MM.1S (cell line): ENCODE results near the gene STAMBPL1.

ENCODE experiments used
- DNase-seq: peaks from one replicate; pipeline ENCODE4 v3.0.0-alpha.2; 2015
- H2AFZ ChIP-seq: fragments of 300-600 bp; sonication (generic); 2 replicates; pipeline ENCODE4 v1.6.0; 2016; ENCODE audit warnings: antibody characterized with exemption, low read length
- H3F3A ChIP-seq: fragments of 300-600 bp; sonication (generic); 2 replicates; pipeline ENCODE4 v1.6.1; 2016; ENCODE audit warnings: mild to moderate bottlenecking, antibody characterized with exemption, low read length, moderate library complexity, mixed read lengths; ENCODE audit not compliant: insufficient read depth
- H3K27ac ChIP-seq: fragments of 300-600 bp; sonication (generic); 2 replicates; pipeline ENCODE4 v1.5.1; 2016; ENCODE audit warnings: mild to moderate bottlenecking, low read length
- H3K27me3 ChIP-seq: fragments of 300-600 bp; sonication (generic); replicated peaks from 2 replicates; pipeline ENCODE4 v1.6.0; 2016; ENCODE audit warnings: low read length; ENCODE audit not compliant: insufficient read depth
- H3K36me3 ChIP-seq: fragments of 300-600 bp; sonication (generic); replicated peaks from 2 replicates; pipeline ENCODE4 v1.6.1; 2016; ENCODE audit warnings: mild to moderate bottlenecking, low read length, mixed read lengths; ENCODE audit not compliant: insufficient read depth
- H3K4me1 ChIP-seq: fragments of 300-600 bp; sonication (generic); 2 replicates; pipeline ENCODE4 v1.6.1; 2016; ENCODE audit warnings: low read length, mixed read lengths
- H3K4me2 ChIP-seq: fragments of 300-600 bp; sonication (generic); 2 replicates; pipeline ENCODE4 v1.6.0; 2016; ENCODE audit warnings: low read depth, low read length
- H3K4me3 ChIP-seq: fragments of 300-600 bp; sonication (generic); 2 replicates; pipeline ENCODE4 v1.5.1; 2016; ENCODE audit warnings: low read length, mixed read lengths
- H3K79me2 ChIP-seq: fragments of 300-600 bp; sonication (generic); 2 replicates; pipeline ENCODE4 v1.6.1; 2016; ENCODE audit warnings: mixed run types, low read length, mixed read lengths
- H3K9ac ChIP-seq: fragments of 300-600 bp; sonication (generic); 2 replicates; pipeline ENCODE4 v1.6.1; 2016; ENCODE audit warnings: low read length, mixed read lengths
- H3K9me2 ChIP-seq: fragments of 300-600 bp; sonication (generic); replicated peaks from 2 replicates; pipeline ENCODE4 v1.6.1; 2016; ENCODE audit warnings: mild to moderate bottlenecking, low read length, mixed read lengths; ENCODE audit not compliant: insufficient read depth
- H3K9me3 ChIP-seq: fragments of 300-600 bp; sonication (generic); replicated peaks from 2 replicates; pipeline ENCODE4 v1.6.1; 2016; ENCODE audit warnings: mild to moderate bottlenecking, low read length, mixed read lengths; ENCODE audit not compliant: insufficient read depth
- H4K20me1 ChIP-seq: fragments of 300-600 bp; sonication (generic); 2 replicates; pipeline ENCODE4 v1.6.1; 2016; ENCODE audit warnings: mild to moderate bottlenecking, low read length, moderate library complexity, mixed read lengths; ENCODE audit not compliant: insufficient read depth
- CTCF ChIP-seq: fragments of 300-600 bp; sonication (generic); IDR thresholded peaks from 2 replicates; pipeline ENCODE4 v1.5.1; 2016; ENCODE audit warnings: antibody characterized with exemption, low read length, mixed read lengths
- EZH2 ChIP-seq: fragments of 300-600 bp; sonication (generic); optimal IDR thresholded peaks from 2 replicates; pipeline ENCODE3; 2017; ENCODE audit warnings: low read depth, mild to moderate bottlenecking, antibody characterized with exemption, low read length, mixed read lengths
- EZH2phosphoT487 ChIP-seq: fragments of 300-600 bp; sonication (generic); IDR thresholded peaks from 2 replicates; pipeline ENCODE4 v1.6.1; 2018; ENCODE audit warnings: antibody characterized with exemption, low read length

Gene STAMBPL1

GRCh38 chr10:88918191-88918905, 38.3 kb downstream of the STAMBPL1 start:
- TF ChIP-seq EZH2 (no peak), EZH2phosphoT487 (no peak), CTCF (no peak)
- no peak overlapping the region for H3K4me3 ChIP-seq
- H3K9ac ChIP-seq = no peak overlapping the region
- H3K4me2 ChIP-seq = no peak overlapping the region
- no peak overlapping the region for H3K27ac ChIP-seq
- H3K9me3 ChIP-seq = no peaks in the 10 kb centered on the region
- H3K27me3 ChIP-seq = no peaks in the 10 kb centered on the region
- no peak for DNase-seq
- H3K79me2 ChIP-seq = no peaks in the 10 kb centered on the region
- H3F3A ChIP-seq = no peaks in the 10 kb centered on the region
- no peaks in the 10 kb centered on the region for H3K36me3 ChIP-seq
- H4K20me1 ChIP-seq = no peaks in the 10 kb centered on the region
- no peak overlapping the region for H2AFZ ChIP-seq
- no peaks in the 10 kb centered on the region for H3K4me1 ChIP-seq
- no peaks in the 10 kb centered on the region for H3K9me2 ChIP-seq

GRCh38 chr10:88919041-88919440, 39.0 kb downstream of the STAMBPL1 start:
- Histone ChIP-seq H4K20me1 (no peaks in the 10 kb centered on the region), H3K36me3 (no peaks in the 10 kb centered on the region), H3F3A (no peaks in the 10 kb centered on the region), H2AFZ (no peak overlapping the region), H3K9ac (no peak overlapping the region), H3K4me3 (no peak overlapping the region), H3K79me2 (no peaks in the 10 kb centered on the region), H3K4me1 (no peaks in the 10 kb centered on the region), H3K9me2 (no peaks in the 10 kb centered on the region), H3K9me3 (no peaks in the 10 kb centered on the region), H3K27ac (no peak overlapping the region), H3K4me2 (no peak overlapping the region), H3K27me3 (no peaks in the 10 kb centered on the region)
- no peak for DNase-seq
- TF ChIP-seq EZH2phosphoT487 = no peak
- TF ChIP-seq CTCF = no peak
- TF ChIP-seq EZH2 = no peak

GRCh38 chr10:88920198-88920597, 40.2 kb downstream of the STAMBPL1 start:
- Histone ChIP-seq H3K4me1 (no peaks in the 10 kb centered on the region), H2AFZ (no peak overlapping the region), H3K4me3 (no peak overlapping the region), H3F3A (no peaks in the 10 kb centered on the region), H3K36me3 (no peaks in the 10 kb centered on the region), H3K9ac (no peak overlapping the region), H3K9me3 (no peaks in the 10 kb centered on the region), H4K20me1 (no peaks in the 10 kb centered on the region), H3K9me2 (no peaks in the 10 kb centered on the region), H3K79me2 (no peaks in the 10 kb centered on the region), H3K27me3 (no peaks in the 10 kb centered on the region), H3K27ac (no peak overlapping the region), H3K4me2 (no peak overlapping the region)
- no peak for TF ChIP-seq EZH2phosphoT487
- no peak for TF ChIP-seq CTCF
- TF ChIP-seq EZH2 = no peak
- no peak for DNase-seq
